Inferior parietal cortex (tissue), 1 donor: ENCODE results near the gene MANBA.

Source experiments
- DNase-seq: peaks from one replicate; pipeline ENCODE4 v3.0.0-alpha.2; 2016; ENCODE audit errors: extremely low spot score

The MANBA gene

GRCh38 chr4:102594000-102594399, 166.8 kb downstream of the MANBA start:
- DNase-seq = no peak

- DNase-seq = no peak
These were observed 167.6 kb downstream of the MANBA start for GRCh38 chr4:102593147-102593546.

GRCh38 chr4:102592256-102592655, 168.5 kb downstream of the MANBA start:
- DNase-seq = no peak

- DNase-seq = no peak
These were observed 171.0 kb downstream of the MANBA start for GRCh38 chr4:102589743-102590142.

GRCh38 chr4:102586644-102587021, 174.1 kb downstream of the MANBA start:
- no peak for DNase-seq

GRCh38 chr4:102586002-102586643, 174.6 kb downstream of the MANBA start:
- DNase-seq = no peak

GRCh38 chr4:102585329-102585728, 175.4 kb downstream of the MANBA start:
- no peak for DNase-seq

GRCh38 chr4:102584091-102584490, 176.7 kb downstream of the MANBA start:
- DNase-seq = no peak
